Kidney epithelial cell (primary cell): Measurements from ENCODE around the gene SF3A2. TPM values are rescaled to one million over a fixed set of nuclear protein-coding genes. Genes with fewer than 3 reads are reported as not detected.

Experiments used
- DNase-seq: peaks from one replicate; pipeline ENCODE4 v3.0.0-alpha.2; 2010; ENCODE audit warnings: low read depth
- H3K27me3 ChIP-seq: 2 replicates; pipeline ENCODE4 v1.6.0; 2011; ENCODE audit warnings: low read length; ENCODE audit not compliant: control insufficient read depth, insufficient read depth
- H3K36me3 ChIP-seq: 2 replicates; pipeline ENCODE4 v1.5.1; 2011; ENCODE audit warnings: low read length; ENCODE audit not compliant: control insufficient read depth, insufficient read depth
- H3K4me3 ChIP-seq: 2 replicates; pipeline ENCODE4 v1.5.1; 2011; ENCODE audit warnings: low read depth, mild to moderate bottlenecking, control low read depth, low read length
- total RNA-seq: library from RNA; depleted of rRNA; stranded (reverse); fragments of >200 nt; gene quantifications from 2 replicates; pipeline ENCODE4 v1.2.3, GENCODE V29; 2015
- TF ChIP-seq, protein P1 (sequence below): IDR thresholded peaks from 2 replicates; pipeline ENCODE4 v1.5.1; 2011; ENCODE audit warnings: mild to moderate bottlenecking, moderate library complexity, low read length, control low read depth, inconsistent platforms; ENCODE audit not compliant: insufficient read depth, poor library complexity, severe bottlenecking

The SF3A2 gene
- total RNA-seq, 1 donor from 2014 or later = 72.4 TPM

DNA sequence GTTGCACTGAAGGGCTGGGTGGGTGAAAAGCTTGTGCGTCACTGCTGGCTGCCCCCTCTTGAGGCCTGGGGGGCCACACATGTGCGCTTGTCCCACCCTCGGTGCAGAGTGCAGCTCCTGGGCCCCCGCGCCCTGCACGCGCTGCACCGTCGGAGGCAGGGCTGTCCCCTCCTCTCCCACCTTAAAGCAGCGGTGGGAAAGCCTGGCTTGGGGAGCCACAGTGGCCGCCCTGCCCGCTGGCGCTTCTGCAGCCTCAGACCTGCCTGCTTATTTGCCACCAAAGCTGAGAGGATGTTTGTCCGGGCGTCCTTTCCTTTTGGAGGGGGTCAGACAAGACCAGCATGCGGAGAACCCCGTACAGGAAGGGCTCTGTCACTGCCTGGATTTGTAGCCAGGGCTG is 27.2 kb upstream of the SF3A2 start:
- H3K4me3 ChIP-seq = no peak overlapping the region
- H3K27me3 ChIP-seq = no peaks in the 10 kb centered on the region
- no peak for DNase-seq
- TF ChIP-seq, protein P1, sequence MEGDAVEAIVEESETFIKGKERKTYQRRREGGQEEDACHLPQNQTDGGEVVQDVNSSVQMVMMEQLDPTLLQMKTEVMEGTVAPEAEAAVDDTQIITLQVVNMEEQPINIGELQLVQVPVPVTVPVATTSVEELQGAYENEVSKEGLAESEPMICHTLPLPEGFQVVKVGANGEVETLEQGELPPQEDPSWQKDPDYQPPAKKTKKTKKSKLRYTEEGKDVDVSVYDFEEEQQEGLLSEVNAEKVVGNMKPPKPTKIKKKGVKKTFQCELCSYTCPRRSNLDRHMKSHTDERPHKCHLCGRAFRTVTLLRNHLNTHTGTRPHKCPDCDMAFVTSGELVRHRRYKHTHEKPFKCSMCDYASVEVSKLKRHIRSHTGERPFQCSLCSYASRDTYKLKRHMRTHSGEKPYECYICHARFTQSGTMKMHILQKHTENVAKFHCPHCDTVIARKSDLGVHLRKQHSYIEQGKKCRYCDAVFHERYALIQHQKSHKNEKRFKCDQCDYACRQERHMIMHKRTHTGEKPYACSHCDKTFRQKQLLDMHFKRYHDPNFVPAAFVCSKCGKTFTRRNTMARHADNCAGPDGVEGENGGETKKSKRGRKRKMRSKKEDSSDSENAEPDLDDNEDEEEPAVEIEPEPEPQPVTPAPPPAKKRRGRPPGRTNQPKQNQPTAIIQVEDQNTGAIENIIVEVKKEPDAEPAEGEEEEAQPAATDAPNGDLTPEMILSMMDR = no peak
- H3K36me3 ChIP-seq = peaks cover 3% of the 10 kb centered on the region

DNA sequence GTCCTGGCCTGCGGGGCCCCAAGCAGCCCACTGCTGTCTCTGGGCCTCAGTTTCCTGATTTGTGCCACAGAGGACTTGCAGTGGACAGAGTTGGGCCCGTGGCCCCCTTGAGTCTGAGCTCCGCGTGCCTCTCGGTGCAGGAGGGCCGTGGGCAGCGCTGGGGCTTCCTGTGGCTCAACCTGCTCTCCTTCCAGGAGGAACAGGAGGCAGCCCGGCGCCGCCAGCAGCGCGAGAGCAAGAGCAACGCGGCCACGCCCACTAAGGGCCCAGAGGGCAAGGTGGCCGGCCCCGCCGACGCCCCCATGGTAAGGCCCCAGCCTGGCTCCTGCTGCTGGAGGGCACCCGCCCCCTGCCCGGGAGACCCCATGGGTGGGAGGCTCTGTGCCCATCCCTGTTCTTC is 26.4 kb upstream of the SF3A2 start:
- Histone ChIP-seq H3K4me3 (no peak overlapping the region), H3K27me3 (no peaks in the 10 kb centered on the region), H3K36me3 (peaks cover 5% of the 10 kb centered on the region)
- DNase-seq = no peak
- TF ChIP-seq, protein P1 = no peak

DNA sequence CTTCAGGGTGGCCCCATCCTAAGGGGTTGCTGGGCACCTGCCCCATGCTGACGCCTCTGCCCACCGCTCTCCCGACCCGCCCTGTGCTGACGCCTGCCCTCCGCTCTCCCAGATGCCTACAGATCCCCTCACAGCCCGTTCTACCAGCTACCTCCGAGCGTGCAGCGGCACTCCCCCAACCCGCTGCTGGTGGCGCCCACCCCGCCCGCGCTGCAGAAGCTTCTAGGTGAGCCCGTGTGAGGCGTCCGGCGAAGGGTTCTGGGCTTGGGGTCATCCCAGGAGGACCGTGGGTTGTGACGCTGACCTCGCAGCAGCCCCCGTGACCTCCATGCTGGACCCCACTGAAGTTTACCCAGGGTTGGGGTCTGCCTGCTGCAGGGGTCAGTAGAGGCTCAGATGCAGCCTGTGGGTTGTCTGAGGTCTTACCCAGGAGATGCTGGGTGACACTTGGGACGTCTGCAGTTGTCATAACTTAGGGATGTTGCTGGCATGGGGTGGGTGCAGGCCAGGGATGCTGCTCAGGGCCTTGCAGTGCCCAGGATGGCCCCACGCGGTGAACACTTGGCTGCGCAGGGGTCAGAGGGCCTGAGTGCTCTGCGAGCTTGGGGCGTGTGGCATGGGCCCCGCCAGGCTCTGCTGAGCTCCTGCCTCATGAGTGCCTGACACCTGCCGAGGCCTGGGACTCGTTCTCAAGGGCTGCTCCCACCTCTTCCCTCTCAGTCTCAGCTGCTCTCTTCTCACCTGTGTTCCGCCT is 25.5 kb upstream of the SF3A2 start:
- DNase-seq = no peak
- TF ChIP-seq, protein P1 = no peak
- peaks cover 5% of the 10 kb centered on the region for H3K36me3 ChIP-seq
- H3K27me3 ChIP-seq = no peaks in the 10 kb centered on the region
- H3K4me3 ChIP-seq = no peak overlapping the region

DNA sequence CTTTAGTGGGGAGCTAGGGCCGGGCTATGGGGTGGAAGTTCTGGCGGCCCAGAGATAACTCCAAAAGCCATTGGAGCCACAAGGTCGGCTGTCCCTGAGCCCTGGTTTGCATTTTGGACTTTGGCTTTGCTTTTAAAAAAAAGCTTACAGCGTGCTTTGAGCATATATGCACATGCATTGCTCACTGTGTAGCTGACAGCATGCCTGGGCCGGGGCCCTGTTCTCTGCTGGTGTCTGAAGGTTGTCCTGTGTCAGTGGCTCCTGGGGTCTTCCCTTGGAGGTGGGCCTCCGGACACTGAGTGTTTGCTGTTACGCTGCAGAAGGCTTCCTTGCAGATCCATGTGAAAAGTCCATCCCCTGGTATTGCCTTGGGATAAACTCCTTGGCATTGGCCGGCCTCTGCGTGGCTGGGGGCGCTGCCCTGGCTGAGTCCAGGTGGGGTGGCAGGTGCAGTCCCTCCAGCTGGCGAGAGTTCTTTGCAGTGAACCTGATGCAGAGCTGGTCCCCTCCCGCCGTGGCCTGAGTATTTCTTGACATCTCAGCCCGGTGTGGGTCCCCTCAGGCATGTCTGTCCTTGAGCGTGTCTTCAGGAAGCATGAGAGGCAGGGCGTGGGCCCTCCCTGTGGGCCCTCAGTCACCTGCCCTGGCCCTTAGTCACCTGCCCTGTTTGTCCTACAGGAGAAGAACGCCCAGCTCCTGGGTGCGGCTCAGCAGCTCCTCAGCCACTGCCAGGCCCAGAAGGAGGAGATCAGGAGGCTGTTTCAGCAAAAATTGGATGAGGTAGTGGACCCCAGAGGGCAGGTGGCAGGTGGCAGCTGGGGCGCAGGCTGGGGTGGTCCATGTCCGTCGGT is 23.5 kb upstream of the SF3A2 start:
- H3K36me3 ChIP-seq = peaks cover 8% of the 10 kb centered on the region
- TF ChIP-seq, protein P1 = no peak
- DNase-seq = no peak
- H3K4me3 ChIP-seq = no peak overlapping the region
- H3K27me3 ChIP-seq = no peaks in the 10 kb centered on the region

DNA sequence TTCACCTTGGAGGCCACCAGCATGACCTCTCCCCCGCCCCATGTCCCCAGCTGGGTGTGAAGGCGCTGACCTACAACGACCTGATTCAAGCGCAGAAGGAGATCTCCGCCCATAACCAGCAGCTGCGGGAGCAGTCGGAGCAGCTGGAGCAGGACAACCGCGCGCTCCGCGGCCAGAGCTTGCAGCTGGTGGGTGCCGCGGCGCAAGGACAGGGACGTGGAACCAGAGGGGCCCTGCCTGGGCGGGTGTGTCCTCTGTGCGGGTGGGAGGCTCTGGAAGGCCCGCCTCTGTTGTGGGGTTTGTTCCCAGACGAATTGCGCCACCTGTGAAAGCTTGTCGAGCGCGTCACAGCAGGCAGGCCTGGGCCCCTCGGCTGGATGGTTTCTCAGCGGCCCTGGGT is 22.8 kb upstream of the SF3A2 start:
- TF ChIP-seq, protein P1 = no peak
- Histone ChIP-seq H3K27me3 (no peaks in the 10 kb centered on the region), H3K36me3 (peaks cover 8% of the 10 kb centered on the region), H3K4me3 (no peak overlapping the region)
- DNase-seq = no peak
